Right lung (tissue), 5 donors: ENCODE measurements around the gene CDH15. TPM values are rescaled to one million over a fixed set of nuclear protein-coding genes. Genes with fewer than 3 reads are reported as not detected.
"Not testable (repeated sequence)": the region's sequence is repeated elsewhere in the genome, so short reads cannot be mapped to it uniquely, and the experiment has no call there.

Source experiments
- DNase-seq, 2 donors: peaks; one replicate each; pipeline ENCODE4 v3.0.0-alpha.2; 2013
- polyA plus RNA-seq, 5 donors: library from polyadenylated mRNA; unstranded; fragments of 120-200 nt; gene quantifications; one replicate each; pipeline versions ENCODE4 v1.2.1 to v1.2.3, GENCODE V29; 2013; ENCODE audit warnings: inconsistent platforms in 1 of 5, low replicate concordance in 1 of 5; ENCODE audit not compliant: insufficient read length in 5 of 5, insufficient read depth in 1 of 5

CDH15 gene
- polyA plus RNA-seq, 5 donors = 0.10 to 10.6 (median 0.37) TPM

GRCh38 chr16:89172171-89172527 is 601 bp downstream of the CDH15 start:
- DNase-seq = no peak

- no peak for DNase-seq
Measured at GRCh38 chr16:89172528-89173173, 1.1 kb downstream of the CDH15 start.

GRCh38 chr16:89173174-89173921 is 1.8 kb downstream of the CDH15 start:
- no peak for DNase-seq

- no peak for DNase-seq
Measured at GRCh38 chr16:89174055-89174827, 2.7 kb downstream of the CDH15 start.

GRCh38 chr16:89174877-89175276 is 3.3 kb downstream of the CDH15 start:
- no peak for DNase-seq

GRCh38 chr16:89175280-89176146 is 4.0 kb downstream of the CDH15 start:
- no peak for DNase-seq

- DNase-seq = no peak
Measured at GRCh38 chr16:89176147-89176690, 4.7 kb downstream of the CDH15 start.

- DNase-seq = no peak
Measured at GRCh38 chr16:89176717-89177116, 5.2 kb downstream of the CDH15 start.

- DNase-seq = no peak
Measured at GRCh38 chr16:89177501-89177900, 6.0 kb downstream of the CDH15 start.

GRCh38 chr16:89178453-89179147 is 7.1 kb downstream of the CDH15 start:
- no peak for DNase-seq

- DNase-seq = no peak
Measured at GRCh38 chr16:89179148-89179484, 7.6 kb downstream of the CDH15 start.

- DNase-seq = no peak
Measured at GRCh38 chr16:89179656-89180315, 8.2 kb downstream of the CDH15 start.

- DNase-seq = no peak
Measured at GRCh38 chr16:89183463-89183862, 11.9 kb downstream of the CDH15 start.

GRCh38 chr16:89183975-89184676 is 12.6 kb downstream of the CDH15 start:
- no peak for DNase-seq

- DNase-seq = no peak
Measured at GRCh38 chr16:89184677-89184932, 13.1 kb downstream of the CDH15 start.

- DNase-seq = no peak
Measured at GRCh38 chr16:89184933-89185794, 13.6 kb downstream of the CDH15 start.

- not testable (repeated sequence) for DNase-seq
Measured at GRCh38 chr16:89185887-89186592, 14.5 kb downstream of the CDH15 start.

GRCh38 chr16:89186593-89187031 is 15.1 kb downstream of the CDH15 start:
- DNase-seq = not testable (repeated sequence)
